K562 (cell line): Measurements from ENCODE around the gene ADAT3. TPM values are rescaled to one million over a fixed set of nuclear protein-coding genes. Genes with fewer than 3 reads are reported as not detected.

Experiments
- COPS2 ChIP-seq: fragments of 450-650 bp; conservative IDR thresholded peaks from 2 replicates; pipeline ENCODE4 v1.6.1; 2016; ENCODE audit warnings: mild to moderate bottlenecking, moderate library complexity
- DPF2 ChIP-seq: fragments of 450-650 bp; IDR thresholded peaks from 2 replicates; pipeline ENCODE4 v1.6.1; 2016
- ETS2 ChIP-seq: IDR thresholded peaks from 2 replicates; pipeline ENCODE4 v1.6.1; 2016; ENCODE audit warnings: borderline replicate concordance, missing genetic modification characterization, mild to moderate bottlenecking, moderate library complexity, missing compliant biosample characterization; ENCODE audit not compliant: poor library complexity, severe bottlenecking
- GATAD2A ChIP-seq: fragments of 450-650 bp; IDR thresholded peaks from 2 replicates; pipeline ENCODE4 v1.6.1; 2017
- GATAD2B ChIP-seq: fragments of 450-650 bp; IDR thresholded peaks from 2 replicates; pipeline ENCODE4 v1.6.1; 2017; ENCODE audit warnings: mild to moderate bottlenecking, borderline replicate concordance
- MXI1 ChIP-seq: IDR thresholded peaks from 2 replicates; pipeline ENCODE4 v1.6.1; 2011; ENCODE audit warnings: low read depth, mild to moderate bottlenecking, improper control_type of control experiment, low read length
- NR4A1 ChIP-seq, 2 experiments: fragments of 250-450 bp in 1 of 2; fragments of 450-650 bp in 1 of 2; sonication (Bioruptor Pico) in 1 of 2; IDR thresholded peaks; 2 replicates each; pipeline versions ENCODE4 v1.4.0 to v1.6.1; 2016 to 2020; ENCODE audit warnings: mild to moderate bottlenecking in 2 of 2, missing compliant biosample characterization in 1 of 2, missing genetic modification characterization in 1 of 2, moderate library complexity in 1 of 2
- RB1 ChIP-seq: fragments of 450-650 bp; IDR thresholded peaks from 2 replicates; pipeline ENCODE4 v1.6.1; 2017; ENCODE audit warnings: low read depth, mild to moderate bottlenecking
- WHSC1 ChIP-seq: IDR thresholded peaks from one replicate; pipeline ENCODE4 v1.6.1; 2012; ENCODE audit warnings: low read length, control low read depth, inconsistent platforms
- ZFPM2 ChIP-seq: fragments of 250-450 bp; sonication (Bioruptor Pico); IDR thresholded peaks from 2 replicates; pipeline ENCODE4 v1.5.1; 2022; ENCODE audit warnings: mild to moderate bottlenecking
- ZNF311 ChIP-seq: fragments of 250-450 bp; sonication (Bioruptor Pico); IDR thresholded peaks from 2 replicates; pipeline ENCODE4 v1.4.0; 2020; ENCODE audit warnings: mild to moderate bottlenecking, moderate library complexity
- ZNF707 ChIP-seq: fragments of 250-450 bp; sonication (Bioruptor Pico); conservative IDR thresholded peaks from 2 replicates; pipeline ENCODE4 v1.8.0; 2022; ENCODE audit warnings: inconsistent platforms, mild to moderate bottlenecking, moderate library complexity
- polyA plus RNA-seq, 8 experiments: library from polyadenylated mRNA; depleted of rRNA in 4 of 8; stranded (reverse) in 5 of 8; unstranded in 3 of 8; fragments of >200 nt; fragmentation: Nextera tagmentation in 2 of 8; fragmentation: Illumina TruSeq in 1 of 8; extraction: Ambion mirVana in 2 of 8; extraction: Trizol in 1 of 8; gene quantifications; 2 replicates each; pipeline versions ENCODE4 v1.2.1 to v1.2.3, GENCODE V29; 2011 to 2014; ENCODE audit warnings: inconsistent platforms in 1 of 8, missing spikeins in 1 of 8
- total RNA-seq, 7 experiments: library from RNA; depleted of rRNA in 6 of 7; stranded (reverse); fragments of >200 nt in 6 of 7; fragmentation: Illumina TruSeq in 2 of 7; extraction: Trizol in 2 of 7; gene quantifications; 2 replicates each; pipeline versions ENCODE4 v1.2.1 to v1.2.3, GENCODE V29; 2011 to 2021; ENCODE audit warnings: low replicate concordance in 1 of 7
- TF ChIP-seq, protein P1 (sequence below): sonication (generic); formaldehyde crosslinking; IDR thresholded peaks from 2 replicates; pipeline ENCODE4 v1.8.1; 2023; ENCODE audit warnings: mild to moderate bottlenecking, missing genetic modification reagents
- TF ChIP-seq, protein P2 (sequence below), 2 experiments: IDR thresholded peaks; 2 replicates each; pipeline ENCODE4 v1.6.1; 2012; ENCODE audit warnings: improper control_type of control experiment in 2 of 2, low read depth in 2 of 2, low read length in 2 of 2, borderline replicate concordance in 1 of 2
- TF ChIP-seq, protein P3 (sequence below): fragments of 450-650 bp; IDR thresholded peaks from 2 replicates; pipeline ENCODE4 v1.6.1; 2016; ENCODE audit warnings: borderline replicate concordance
- TF ChIP-seq, protein P4 (sequence below): fragments of 450-650 bp; formaldehyde crosslinking; conservative IDR thresholded peaks from 2 replicates; pipeline ENCODE4 v1.4.0; 2022; ENCODE audit warnings: mild to moderate bottlenecking, missing genetic modification characterization

ADAT3 gene
- total and polyA plus RNA-seq, 9 of the 15 experiments (the other 6 are each of a cell fraction or from before 2014, with no cell fraction given): 0.67 to 15.6 (median 7.8) TPM; not detected in 4

DNA sequence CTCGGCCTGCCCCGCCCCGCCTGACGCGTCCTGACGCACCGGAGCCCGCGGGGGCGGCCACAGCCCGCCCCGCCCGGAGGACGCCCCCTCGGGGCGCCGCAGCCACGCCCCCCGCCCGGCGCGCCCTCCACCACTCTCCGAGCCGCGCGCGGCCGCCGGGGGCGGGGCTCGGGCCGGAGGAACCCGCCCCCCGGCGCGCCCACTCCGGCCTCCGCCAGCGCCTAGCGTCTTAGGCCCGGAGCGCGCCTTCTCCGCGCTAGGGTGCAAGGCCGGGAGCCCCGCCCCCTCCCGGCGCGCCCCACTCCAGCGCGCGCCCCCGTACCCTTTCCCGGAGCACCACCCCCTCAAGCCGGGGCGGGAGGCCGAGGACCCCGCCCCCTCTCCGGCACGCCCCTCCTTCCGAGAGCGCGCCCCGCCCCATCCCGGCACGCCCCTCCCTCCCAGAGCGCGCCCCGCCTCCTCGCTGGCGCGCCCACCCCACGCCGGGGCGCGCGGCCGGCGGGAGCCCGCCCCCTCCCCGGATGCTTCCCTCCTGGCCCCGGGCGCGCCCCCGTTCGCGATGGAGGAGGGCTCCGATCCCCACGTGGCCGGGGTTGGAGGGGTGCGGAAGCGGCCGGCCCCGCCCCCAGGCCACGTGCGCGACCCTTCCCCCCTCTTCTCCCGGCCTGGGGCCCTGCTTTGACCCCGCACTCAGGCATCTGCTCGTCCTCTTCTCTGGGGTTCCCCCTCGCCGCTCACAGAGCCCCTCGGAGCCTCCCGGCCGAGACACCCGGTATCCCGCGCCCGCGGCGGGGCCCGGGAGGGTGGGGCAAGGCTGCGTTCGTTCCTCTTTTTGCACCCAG, 41.3 kb upstream of the ADAT3 start (continued):
- TF ChIP-seq, protein P1, sequence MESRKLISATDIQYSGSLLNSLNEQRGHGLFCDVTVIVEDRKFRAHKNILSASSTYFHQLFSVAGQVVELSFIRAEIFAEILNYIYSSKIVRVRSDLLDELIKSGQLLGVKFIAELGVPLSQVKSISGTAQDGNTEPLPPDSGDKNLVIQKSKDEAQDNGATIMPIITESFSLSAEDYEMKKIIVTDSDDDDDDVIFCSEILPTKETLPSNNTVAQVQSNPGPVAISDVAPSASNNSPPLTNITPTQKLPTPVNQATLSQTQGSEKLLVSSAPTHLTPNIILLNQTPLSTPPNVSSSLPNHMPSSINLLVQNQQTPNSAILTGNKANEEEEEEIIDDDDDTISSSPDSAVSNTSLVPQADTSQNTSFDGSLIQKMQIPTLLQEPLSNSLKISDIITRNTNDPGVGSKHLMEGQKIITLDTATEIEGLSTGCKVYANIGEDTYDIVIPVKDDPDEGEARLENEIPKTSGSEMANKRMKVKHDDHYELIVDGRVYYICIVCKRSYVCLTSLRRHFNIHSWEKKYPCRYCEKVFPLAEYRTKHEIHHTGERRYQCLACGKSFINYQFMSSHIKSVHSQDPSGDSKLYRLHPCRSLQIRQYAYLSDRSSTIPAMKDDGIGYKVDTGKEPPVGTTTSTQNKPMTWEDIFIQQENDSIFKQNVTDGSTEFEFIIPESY: no peak; the same call in 1 of the 2 replicates
- TF ChIP-seq GATAD2A (no peak), ETS2 (tag) (no peak), ZNF311 (CRISPR knock-in tag) (no peak), NR4A1 (CRISPR knock-in tag; IDR thresholded peaks at IDR 0.05) (no peak), NR4A1 (tag; IDR thresholded peaks at IDR 0.05) (no peak), ZFPM2 (0 out of 2 replicates have a peak, but pooled peaks have one; percentile 39), WHSC1 (no peak), ZNF707 (CRISPR knock-in tag) (no peak), MXI1 (peak; percentile 99), DPF2 (peak; percentile 37; the same call in 1 of the 2 replicates), COPS2 (no peak), RB1 (peak; percentile 79), GATAD2B (0 out of 2 replicates have a peak, but pooled peaks have one; percentile 13)
- TF ChIP-seq, protein P2, sequence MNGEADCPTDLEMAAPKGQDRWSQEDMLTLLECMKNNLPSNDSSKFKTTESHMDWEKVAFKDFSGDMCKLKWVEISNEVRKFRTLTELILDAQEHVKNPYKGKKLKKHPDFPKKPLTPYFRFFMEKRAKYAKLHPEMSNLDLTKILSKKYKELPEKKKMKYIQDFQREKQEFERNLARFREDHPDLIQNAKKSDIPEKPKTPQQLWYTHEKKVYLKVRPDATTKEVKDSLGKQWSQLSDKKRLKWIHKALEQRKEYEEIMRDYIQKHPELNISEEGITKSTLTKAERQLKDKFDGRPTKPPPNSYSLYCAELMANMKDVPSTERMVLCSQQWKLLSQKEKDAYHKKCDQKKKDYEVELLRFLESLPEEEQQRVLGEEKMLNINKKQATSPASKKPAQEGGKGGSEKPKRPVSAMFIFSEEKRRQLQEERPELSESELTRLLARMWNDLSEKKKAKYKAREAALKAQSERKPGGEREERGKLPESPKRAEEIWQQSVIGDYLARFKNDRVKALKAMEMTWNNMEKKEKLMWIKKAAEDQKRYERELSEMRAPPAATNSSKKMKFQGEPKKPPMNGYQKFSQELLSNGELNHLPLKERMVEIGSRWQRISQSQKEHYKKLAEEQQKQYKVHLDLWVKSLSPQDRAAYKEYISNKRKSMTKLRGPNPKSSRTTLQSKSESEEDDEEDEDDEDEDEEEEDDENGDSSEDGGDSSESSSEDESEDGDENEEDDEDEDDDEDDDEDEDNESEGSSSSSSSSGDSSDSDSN (IDR thresholded peaks at IDR 0.05; ENCODE audit: borderline replicate concordance in 1 of 2, low read depth in 2 of 2, low read length in 2 of 2): 0 out of 4 replicates have a peak, but pooled peaks of 1 of the 2 experiments have one; percentile 8
- TF ChIP-seq, protein P3, sequence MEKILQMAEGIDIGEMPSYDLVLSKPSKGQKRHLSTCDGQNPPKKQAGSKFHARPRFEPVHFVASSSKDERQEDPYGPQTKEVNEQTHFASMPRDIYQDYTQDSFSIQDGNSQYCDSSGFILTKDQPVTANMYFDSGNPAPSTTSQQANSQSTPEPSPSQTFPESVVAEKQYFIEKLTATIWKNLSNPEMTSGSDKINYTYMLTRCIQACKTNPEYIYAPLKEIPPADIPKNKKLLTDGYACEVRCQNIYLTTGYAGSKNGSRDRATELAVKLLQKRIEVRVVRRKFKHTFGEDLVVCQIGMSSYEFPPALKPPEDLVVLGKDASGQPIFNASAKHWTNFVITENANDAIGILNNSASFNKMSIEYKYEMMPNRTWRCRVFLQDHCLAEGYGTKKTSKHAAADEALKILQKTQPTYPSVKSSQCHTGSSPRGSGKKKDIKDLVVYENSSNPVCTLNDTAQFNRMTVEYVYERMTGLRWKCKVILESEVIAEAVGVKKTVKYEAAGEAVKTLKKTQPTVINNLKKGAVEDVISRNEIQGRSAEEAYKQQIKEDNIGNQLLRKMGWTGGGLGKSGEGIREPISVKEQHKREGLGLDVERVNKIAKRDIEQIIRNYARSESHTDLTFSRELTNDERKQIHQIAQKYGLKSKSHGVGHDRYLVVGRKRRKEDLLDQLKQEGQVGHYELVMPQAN: peak; percentile 100
- TF ChIP-seq, protein P4, sequence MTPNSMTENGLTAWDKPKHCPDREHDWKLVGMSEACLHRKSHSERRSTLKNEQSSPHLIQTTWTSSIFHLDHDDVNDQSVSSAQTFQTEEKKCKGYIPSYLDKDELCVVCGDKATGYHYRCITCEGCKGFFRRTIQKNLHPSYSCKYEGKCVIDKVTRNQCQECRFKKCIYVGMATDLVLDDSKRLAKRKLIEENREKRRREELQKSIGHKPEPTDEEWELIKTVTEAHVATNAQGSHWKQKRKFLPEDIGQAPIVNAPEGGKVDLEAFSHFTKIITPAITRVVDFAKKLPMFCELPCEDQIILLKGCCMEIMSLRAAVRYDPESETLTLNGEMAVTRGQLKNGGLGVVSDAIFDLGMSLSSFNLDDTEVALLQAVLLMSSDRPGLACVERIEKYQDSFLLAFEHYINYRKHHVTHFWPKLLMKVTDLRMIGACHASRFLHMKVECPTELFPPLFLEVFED: 0 out of 2 replicates have a peak, but pooled peaks have one; percentile 68
